ENCODE results near the gene ASCL3. TPM values are rescaled to one million over a fixed set of nuclear protein-coding genes. Genes with fewer than 3 reads are reported as not detected.
A peak's percentile ranks its signal among the peaks of the same experiment; 100 is the strongest.
"Not testable (repeated sequence)": the region's sequence is repeated elsewhere in the genome, so short reads cannot be mapped to it uniquely, and the experiment has no call there.

The ASCL3 gene
- total RNA-seq, 1 donor from 2014 or later, result not detected

DNA sequence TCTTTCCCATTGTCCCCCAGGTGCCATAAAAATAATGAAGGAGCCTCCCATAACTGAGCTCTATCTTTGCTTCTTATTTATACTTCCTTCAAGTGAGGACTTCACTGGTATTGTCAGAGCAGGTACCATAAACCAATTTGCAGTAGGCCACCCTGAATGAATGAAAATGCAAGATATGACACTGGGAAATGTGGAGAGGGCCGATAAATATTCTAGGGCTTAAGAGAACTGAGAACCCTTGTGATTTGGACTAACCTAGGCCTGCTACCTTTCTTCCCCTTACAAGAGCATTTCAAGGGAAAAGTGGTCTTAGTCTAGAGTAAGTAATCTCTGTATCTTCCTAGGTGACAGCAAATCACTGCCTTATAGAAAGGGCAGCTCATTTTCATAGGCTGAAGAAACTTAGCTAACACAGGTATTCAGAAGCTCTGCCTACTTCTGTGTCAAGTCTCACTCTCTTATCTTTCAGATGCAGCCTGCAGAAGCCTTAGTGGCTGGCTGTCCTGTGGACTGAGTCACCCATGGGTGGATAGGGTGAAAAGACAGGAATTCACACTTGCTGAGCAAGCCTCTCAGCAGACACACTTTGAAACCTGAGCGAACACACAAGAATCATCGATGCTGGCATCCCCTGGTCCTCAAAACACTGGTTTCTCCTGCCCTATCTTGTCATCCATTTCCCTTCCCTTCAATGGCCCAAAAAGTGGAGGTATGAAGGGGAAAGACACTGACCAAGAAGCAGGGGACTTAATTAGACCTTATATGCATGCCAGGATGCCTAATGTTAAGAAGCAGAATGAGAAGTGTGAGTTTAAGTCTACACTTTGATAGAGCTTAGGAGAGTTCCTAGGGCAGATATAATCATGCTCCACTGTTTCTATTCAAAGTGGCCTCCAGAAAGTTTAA lies 45.8 kb upstream of the ASCL3 start:
- Histone ChIP-seq H3K79me2 (ENCODE audit: insufficient read depth, low read length) (no peaks in the 10 kb centered on the region), H3K27ac (ENCODE audit: low read depth, low read length) (no peak overlapping the region), H3K9ac (ENCODE audit: low read length) (no peak overlapping the region), H3K9me3 (ENCODE audit: insufficient read depth, low read depth, low read length) (no peaks in the 10 kb centered on the region), H3K4me1 (ENCODE audit: insufficient read depth, low read length) (peaks cover 14% of the 10 kb centered on the region), H2AFZ (ENCODE audit: low read depth, low read length) (no peak overlapping the region), H3K4me3 (ENCODE audit: insufficient read depth, low read depth, low read length) (no peak overlapping the region), H3K27me3 (ENCODE audit: insufficient read depth, low read length) (no peaks in the 10 kb centered on the region), H4K20me1 (ENCODE audit: insufficient read depth, low read length) (peaks cover 5% of the 10 kb centered on the region), H3K4me2 (ENCODE audit: low read length) (peak overlapping the region; percentile 22), H3K36me3 (ENCODE audit: insufficient read depth, low read length) (no peaks in the 10 kb centered on the region)
- DNase-seq (ENCODE audit: low read depth), result peak; percentile 61
- FAIRE-seq, result no peak
- no peak for TF ChIP-seq EZH2 (IDR thresholded peaks at IDR 0.05; ENCODE audit: insufficient read depth, low read length)
- TF ChIP-seq, protein P1, sequence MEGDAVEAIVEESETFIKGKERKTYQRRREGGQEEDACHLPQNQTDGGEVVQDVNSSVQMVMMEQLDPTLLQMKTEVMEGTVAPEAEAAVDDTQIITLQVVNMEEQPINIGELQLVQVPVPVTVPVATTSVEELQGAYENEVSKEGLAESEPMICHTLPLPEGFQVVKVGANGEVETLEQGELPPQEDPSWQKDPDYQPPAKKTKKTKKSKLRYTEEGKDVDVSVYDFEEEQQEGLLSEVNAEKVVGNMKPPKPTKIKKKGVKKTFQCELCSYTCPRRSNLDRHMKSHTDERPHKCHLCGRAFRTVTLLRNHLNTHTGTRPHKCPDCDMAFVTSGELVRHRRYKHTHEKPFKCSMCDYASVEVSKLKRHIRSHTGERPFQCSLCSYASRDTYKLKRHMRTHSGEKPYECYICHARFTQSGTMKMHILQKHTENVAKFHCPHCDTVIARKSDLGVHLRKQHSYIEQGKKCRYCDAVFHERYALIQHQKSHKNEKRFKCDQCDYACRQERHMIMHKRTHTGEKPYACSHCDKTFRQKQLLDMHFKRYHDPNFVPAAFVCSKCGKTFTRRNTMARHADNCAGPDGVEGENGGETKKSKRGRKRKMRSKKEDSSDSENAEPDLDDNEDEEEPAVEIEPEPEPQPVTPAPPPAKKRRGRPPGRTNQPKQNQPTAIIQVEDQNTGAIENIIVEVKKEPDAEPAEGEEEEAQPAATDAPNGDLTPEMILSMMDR (IDR thresholded peaks at IDR 0.05; ENCODE audit: insufficient read depth, low read depth, low read length), result no peak
- peaks cover 8% of the 10 kb centered on the region for H3K36me3 Mint-ChIP-seq (ENCODE audit: low read depth, unreplicated experiment)
- no peak overlapping the region for H3K4me3 Mint-ChIP-seq (ENCODE audit: unreplicated experiment)
- no peaks in the 10 kb centered on the region for H3K9me3 Mint-ChIP-seq (ENCODE audit: unreplicated experiment)
- H3K4me1 Mint-ChIP-seq (ENCODE audit: low read depth, unreplicated experiment), result peaks cover 19% of the 10 kb centered on the region
- no peak overlapping the region for H3K27ac Mint-ChIP-seq (ENCODE audit: unreplicated experiment)
- no peaks in the 10 kb centered on the region for H3K27me3 Mint-ChIP-seq (ENCODE audit: low read depth, unreplicated experiment)

DNA sequence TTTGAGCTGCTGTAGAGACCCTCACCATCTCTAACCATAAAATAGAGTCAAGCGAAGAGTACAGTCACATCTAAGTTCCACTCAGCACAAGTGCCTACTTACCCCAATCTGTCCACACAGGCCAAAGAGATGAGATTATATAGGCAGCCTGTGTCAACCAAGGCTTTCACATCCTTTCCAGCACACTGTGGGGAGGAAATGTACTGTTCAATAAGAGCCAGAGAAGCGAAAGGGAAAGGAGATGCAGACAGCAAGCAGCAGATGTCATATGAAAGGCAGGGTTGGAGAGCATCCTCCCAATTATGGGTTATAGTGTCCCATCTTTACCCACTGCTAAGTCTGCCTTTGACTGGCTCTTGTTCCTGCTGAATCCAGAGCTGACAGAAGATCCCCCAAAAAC lies 44.6 kb upstream of the ASCL3 start:
- TF ChIP-seq, protein P1 (IDR thresholded peaks at IDR 0.05; ENCODE audit: insufficient read depth, low read depth, low read length), result no peak
- TF ChIP-seq EZH2 (IDR thresholded peaks at IDR 0.05; ENCODE audit: insufficient read depth, low read length), result no peak
- Histone ChIP-seq H3K4me3 (ENCODE audit: insufficient read depth, low read depth, low read length) (no peak overlapping the region), H3K4me2 (ENCODE audit: low read length) (no peak overlapping the region), H3K27ac (ENCODE audit: low read depth, low read length) (no peak overlapping the region), H3K79me2 (ENCODE audit: insufficient read depth, low read length) (no peaks in the 10 kb centered on the region), H3K36me3 (ENCODE audit: insufficient read depth, low read length) (no peaks in the 10 kb centered on the region), H3K9ac (ENCODE audit: low read length) (no peak overlapping the region), H3K27me3 (ENCODE audit: insufficient read depth, low read length) (no peaks in the 10 kb centered on the region), H2AFZ (ENCODE audit: low read depth, low read length) (no peak overlapping the region), H4K20me1 (ENCODE audit: insufficient read depth, low read length) (peaks cover 5% of the 10 kb centered on the region), H3K9me3 (ENCODE audit: insufficient read depth, low read depth, low read length) (no peaks in the 10 kb centered on the region), H3K4me1 (ENCODE audit: insufficient read depth, low read length) (peaks cover 14% of the 10 kb centered on the region)
- Mint-ChIP-seq H3K4me3 (ENCODE audit: unreplicated experiment) (no peak overlapping the region), H3K27me3 (ENCODE audit: low read depth, unreplicated experiment) (peaks cover 2% of the 10 kb centered on the region), H3K9me3 (ENCODE audit: unreplicated experiment) (no peaks in the 10 kb centered on the region), H3K36me3 (ENCODE audit: low read depth, unreplicated experiment) (peaks cover 7% of the 10 kb centered on the region), H3K4me1 (ENCODE audit: low read depth, unreplicated experiment) (peaks cover 19% of the 10 kb centered on the region), H3K27ac (ENCODE audit: unreplicated experiment) (no peak overlapping the region)
- FAIRE-seq (no peak), DNase-seq (ENCODE audit: low read depth) (no peak)

DNA sequence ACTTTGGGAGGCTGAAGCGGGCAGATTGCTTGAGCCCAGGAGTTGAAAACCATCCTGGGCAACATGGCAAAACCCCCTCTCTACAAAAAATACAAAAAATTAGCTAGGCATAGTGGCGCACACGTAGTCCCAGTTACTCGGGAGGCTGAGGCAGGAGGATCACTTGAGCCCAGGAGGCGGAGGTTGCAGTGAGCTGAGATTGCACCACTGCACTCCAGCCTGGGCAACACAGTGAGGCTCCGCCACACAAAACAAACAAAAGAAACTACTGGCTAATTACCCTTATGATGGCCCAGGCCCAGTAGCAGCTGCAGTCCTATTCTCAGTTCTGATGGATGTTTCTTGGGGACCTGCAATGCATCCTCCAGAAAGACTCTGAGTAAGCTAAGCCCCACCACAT lies 44.0 kb upstream of the ASCL3 start:
- not testable (repeated sequence) for H3K9ac ChIP-seq (ENCODE audit: low read length); FAIRE-seq; H3K36me3 Mint-ChIP-seq (ENCODE audit: low read depth, unreplicated experiment); H3K27me3 Mint-ChIP-seq (ENCODE audit: low read depth, unreplicated experiment); H4K20me1 ChIP-seq (ENCODE audit: insufficient read depth, low read length); H3K27me3 ChIP-seq (ENCODE audit: insufficient read depth, low read length); DNase-seq (ENCODE audit: low read depth); H3K4me3 ChIP-seq (ENCODE audit: insufficient read depth, low read depth, low read length); H3K4me3 Mint-ChIP-seq (ENCODE audit: unreplicated experiment); H3K79me2 ChIP-seq (ENCODE audit: insufficient read depth, low read length); H3K9me3 Mint-ChIP-seq (ENCODE audit: unreplicated experiment); H3K4me2 ChIP-seq (ENCODE audit: low read length); H3K36me3 ChIP-seq (ENCODE audit: insufficient read depth, low read length); H3K27ac ChIP-seq (ENCODE audit: low read depth, low read length); H2AFZ ChIP-seq (ENCODE audit: low read depth, low read length); H3K9me3 ChIP-seq (ENCODE audit: insufficient read depth, low read depth, low read length); H3K27ac Mint-ChIP-seq (ENCODE audit: unreplicated experiment)
- peaks cover 19% of the 10 kb centered on the region for H3K4me1 Mint-ChIP-seq (ENCODE audit: low read depth, unreplicated experiment)
- H3K4me1 ChIP-seq (ENCODE audit: insufficient read depth, low read length), result peaks cover 14% of the 10 kb centered on the region

Data from astrocyte (in vitro differentiated cells and primary cell).